Suprapubic skin (tissue), 4 donors: ENCODE measurements around the gene CHST1. TPM values are rescaled to one million over a fixed set of nuclear protein-coding genes. Genes with fewer than 3 reads are reported as not detected.

Source experiments
- DNase-seq, 2 donors: peaks; one replicate each; pipeline ENCODE4 v3.0.0-alpha.2; 2019; ENCODE audit warnings: low spot score in 2 of 2
- H3K27ac ChIP-seq: fragments of 200-600 bp; sonication (generic); one replicate; pipeline ENCODE4 v1.5.1; 2019
- H3K27me3 ChIP-seq: fragments of 200-600 bp; sonication (generic); one replicate; pipeline ENCODE4 v1.5.1; 2019
- H3K36me3 ChIP-seq: fragments of 200-600 bp; sonication (generic); one replicate; pipeline ENCODE4 v1.5.1; 2019
- H3K4me1 ChIP-seq: fragments of 200-600 bp; sonication (generic); one replicate; pipeline ENCODE4 v1.5.1; 2019
- H3K4me3 ChIP-seq: fragments of 200-600 bp; sonication (generic); one replicate; pipeline ENCODE4 v1.5.1; 2019; ENCODE audit warnings: mild to moderate bottlenecking
- H3K9me3 ChIP-seq: fragments of 200-600 bp; sonication (generic); one replicate; pipeline ENCODE4 v1.5.1; 2019
- EP300 ChIP-seq: sonication (generic); formaldehyde crosslinking; IDR thresholded peaks from one replicate; pipeline ENCODE4 v1.6.1; 2017; ENCODE audit warnings: antibody characterized with exemption
- POLR2A ChIP-seq, 2 donors: fragments of 450-650 bp; IDR thresholded peaks; one replicate each; pipeline ENCODE4 v1.6.1; 2017; ENCODE audit warnings: antibody characterized with exemption in 2 of 2, mild to moderate bottlenecking in 2 of 2, moderate library complexity in 2 of 2
- POLR2AphosphoS5 ChIP-seq, 3 donors: sonication (generic); formaldehyde crosslinking; IDR thresholded peaks; one replicate each; pipeline ENCODE4 v1.6.1; 2017; ENCODE audit warnings: antibody characterized with exemption in 3 of 3
- WGBS: methylation state at CpG from one replicate; pipeline ENCODE4 v1.1.5; 2018; 5-methylcytosine and 5-hydroxymethylcytosine counted together
- total RNA-seq, 4 donors: library from RNA; depleted of rRNA; stranded (reverse); fragments of >200 nt; gene quantifications; one replicate each; pipeline ENCODE4 v1.1.0, GENCODE V29; 2016
- TF ChIP-seq, protein P1 (sequence below), 2 donors: fragments of 200-600 bp in 1 of 2; fragments of 450-650 bp in 1 of 2; sonication (generic) in 1 of 2; IDR thresholded peaks; one replicate each; pipeline ENCODE4 v1.5.1; 2016 to 2019; ENCODE audit warnings: antibody characterized with exemption in 2 of 2, mild to moderate bottlenecking in 1 of 2, moderate library complexity in 1 of 2

Gene CHST1
- total RNA-seq, 4 donors from 2014 or later, result 0.38 to 1.1 (median 0.94) TPM; not detected in 1

DNA sequence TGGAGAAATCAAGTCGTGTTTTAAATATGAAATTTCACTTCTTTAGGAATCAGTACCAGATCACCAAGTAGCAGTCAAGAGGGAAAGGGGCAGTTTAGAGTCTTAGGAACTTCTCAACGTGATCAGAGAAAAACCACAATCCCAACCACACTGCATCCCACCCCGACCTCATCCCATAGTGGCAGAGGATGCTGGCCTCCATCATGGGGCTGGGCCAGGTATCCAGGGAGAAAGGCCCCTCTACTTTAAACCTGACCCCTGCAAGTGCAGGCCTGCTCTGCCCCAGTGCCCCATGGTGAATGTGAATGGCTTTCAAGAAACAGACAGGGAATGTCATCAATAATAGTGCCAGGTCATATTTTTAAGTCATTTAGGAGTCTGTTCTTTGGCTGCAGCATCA, 12.1 kb downstream of the CHST1 start:
- Histone ChIP-seq H3K36me3 (no peaks in the 10 kb centered on the region), H3K9me3 (no peaks in the 10 kb centered on the region), H3K27ac (no peak overlapping the region), H3K4me3 (no peak overlapping the region), H3K27me3 (peaks cover 50% of the 10 kb centered on the region), H3K4me1 (peaks cover 8% of the 10 kb centered on the region)
- TF ChIP-seq EP300 (no peak), POLR2A (IDR thresholded peaks at IDR 0.05) (no peak)
- DNase-seq, result peak in 1 of 2 donors; percentile 21
- 76% methylated on average over 3 of the region's 3 CpGs for WGBS

GRCh38 chr11:45652781-45653180, 12.6 kb downstream of the CHST1 start:
- Histone ChIP-seq H3K4me1 (peaks cover 5% of the 10 kb centered on the region), H3K36me3 (no peaks in the 10 kb centered on the region), H3K9me3 (no peaks in the 10 kb centered on the region), H3K4me3 (no peak overlapping the region), H3K27ac (no peak overlapping the region), H3K27me3 (peaks cover 50% of the 10 kb centered on the region)
- WGBS, result 80% methylated on average over 6 of the region's 6 CpGs
- DNase-seq, result peak in 1 of 2 donors; percentile 24
- no peak for TF ChIP-seq EP300
- TF ChIP-seq POLR2A (IDR thresholded peaks at IDR 0.05), result no peak
- TF ChIP-seq, protein P1, sequence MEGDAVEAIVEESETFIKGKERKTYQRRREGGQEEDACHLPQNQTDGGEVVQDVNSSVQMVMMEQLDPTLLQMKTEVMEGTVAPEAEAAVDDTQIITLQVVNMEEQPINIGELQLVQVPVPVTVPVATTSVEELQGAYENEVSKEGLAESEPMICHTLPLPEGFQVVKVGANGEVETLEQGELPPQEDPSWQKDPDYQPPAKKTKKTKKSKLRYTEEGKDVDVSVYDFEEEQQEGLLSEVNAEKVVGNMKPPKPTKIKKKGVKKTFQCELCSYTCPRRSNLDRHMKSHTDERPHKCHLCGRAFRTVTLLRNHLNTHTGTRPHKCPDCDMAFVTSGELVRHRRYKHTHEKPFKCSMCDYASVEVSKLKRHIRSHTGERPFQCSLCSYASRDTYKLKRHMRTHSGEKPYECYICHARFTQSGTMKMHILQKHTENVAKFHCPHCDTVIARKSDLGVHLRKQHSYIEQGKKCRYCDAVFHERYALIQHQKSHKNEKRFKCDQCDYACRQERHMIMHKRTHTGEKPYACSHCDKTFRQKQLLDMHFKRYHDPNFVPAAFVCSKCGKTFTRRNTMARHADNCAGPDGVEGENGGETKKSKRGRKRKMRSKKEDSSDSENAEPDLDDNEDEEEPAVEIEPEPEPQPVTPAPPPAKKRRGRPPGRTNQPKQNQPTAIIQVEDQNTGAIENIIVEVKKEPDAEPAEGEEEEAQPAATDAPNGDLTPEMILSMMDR (IDR thresholded peaks at IDR 0.05), result no peak

DNA sequence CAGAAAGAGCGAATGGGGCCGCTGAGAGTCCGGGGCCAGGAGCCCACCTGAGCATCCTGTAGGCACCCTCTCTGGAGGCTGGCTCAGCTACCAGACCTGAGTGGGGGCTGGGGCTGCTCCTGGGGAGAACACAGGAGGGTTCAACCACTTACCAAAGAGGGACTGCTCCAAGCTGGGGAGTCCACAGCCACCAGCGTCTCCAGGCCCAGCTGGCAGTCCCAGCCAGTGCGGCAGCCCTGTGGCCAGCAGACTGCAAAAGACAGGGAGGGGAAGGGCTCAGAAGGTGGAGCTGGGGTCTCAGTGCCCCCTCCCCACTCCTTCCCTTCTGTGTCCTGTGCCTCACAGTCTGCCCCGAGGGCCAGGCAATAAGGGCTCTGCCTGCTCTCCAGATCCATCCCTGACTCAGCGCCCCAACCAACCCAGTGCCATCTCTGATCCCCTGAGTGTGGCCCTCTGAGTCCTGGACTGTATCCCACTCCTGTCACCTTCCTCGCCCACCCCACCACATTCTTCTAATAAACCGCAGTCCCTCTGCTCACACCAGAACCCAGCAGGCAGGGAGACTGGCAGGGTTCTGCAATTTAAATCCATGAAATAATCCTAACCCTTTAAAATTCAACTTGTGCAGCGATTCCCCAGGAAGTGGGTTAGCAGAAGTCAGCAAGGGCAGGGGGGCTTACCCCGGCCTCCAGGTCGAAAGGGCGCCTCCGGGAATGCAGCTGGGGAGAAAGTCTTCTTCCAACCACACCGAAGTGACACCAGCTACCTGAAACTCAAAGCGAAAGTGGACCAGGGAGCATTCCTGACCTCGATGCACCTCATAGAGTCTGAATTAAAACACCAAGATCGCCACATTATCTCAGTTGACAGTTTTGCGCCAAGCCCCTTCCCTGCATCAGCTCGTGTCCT, 13.3 kb downstream of the CHST1 start:
- Histone ChIP-seq H3K27ac (no peak overlapping the region), H3K4me1 (peaks cover 5% of the 10 kb centered on the region), H3K9me3 (no peaks in the 10 kb centered on the region), H3K36me3 (no peaks in the 10 kb centered on the region), H3K27me3 (peaks cover 52% of the 10 kb centered on the region), H3K4me3 (no peak overlapping the region)
- peak in 1 of 2 donors; percentile 67 for DNase-seq
- WGBS, result 77% methylated on average over 19 of the region's 20 CpGs
- no peak for TF ChIP-seq POLR2A (IDR thresholded peaks at IDR 0.05)
- no peak for TF ChIP-seq POLR2AphosphoS5 (IDR thresholded peaks at IDR 0.05)
- TF ChIP-seq EP300, result no peak
- TF ChIP-seq, protein P1 (IDR thresholded peaks at IDR 0.05), result no peak

GRCh38 chr11:45651156-45651555, 14.3 kb downstream of the CHST1 start:
- peaks cover 47% of the 10 kb centered on the region for H3K27me3 ChIP-seq
- no peak overlapping the region for H3K27ac ChIP-seq
- 92% methylated on average over 4 of the region's 9 CpGs for WGBS
- DNase-seq, result peak in 1 of 2 donors; percentile 30
- no peaks in the 10 kb centered on the region for H3K36me3 ChIP-seq
- no peaks in the 10 kb centered on the region for H3K9me3 ChIP-seq
- H3K4me3 ChIP-seq, result no peak overlapping the region
- peaks cover 5% of the 10 kb centered on the region for H3K4me1 ChIP-seq
- TF ChIP-seq POLR2A (IDR thresholded peaks at IDR 0.05) (no peak), POLR2AphosphoS5 (IDR thresholded peaks at IDR 0.05) (no peak), EP300 (no peak)
- TF ChIP-seq, protein P1 (IDR thresholded peaks at IDR 0.05), result no peak

GRCh38 chr11:45650166-45651095, 15.0 kb downstream of the CHST1 start:
- H3K4me3 ChIP-seq, result no peak overlapping the region
- DNase-seq, result peak in 1 of 2 donors; percentile 47
- no peak for TF ChIP-seq POLR2AphosphoS5 (IDR thresholded peaks at IDR 0.05)
- peaks cover 4% of the 10 kb centered on the region for H3K4me1 ChIP-seq
- H3K27me3 ChIP-seq, result peaks cover 40% of the 10 kb centered on the region
- H3K36me3 ChIP-seq, result no peaks in the 10 kb centered on the region
- H3K27ac ChIP-seq, result no peak overlapping the region
- 79% methylated on average over 45 of the region's 75 CpGs for WGBS
- H3K9me3 ChIP-seq, result no peaks in the 10 kb centered on the region
